Measurements from ENCODE around the gene SYCP3.

GRCh38 chr12:101773650-101774162 lies 34.4 kb upstream of the SYCP3 start:
- TF ChIP-seq CTCF (IDR thresholded peaks at IDR 0.05) (peak; percentile 93 to 96 (median 94)), POLR2A (IDR thresholded peaks at IDR 0.05) (no peak)
